Smooth muscle cell of the brain vasculature (primary cell): ENCODE measurements around the gene PAX2.

Experiments
- DNase-seq: peaks from one replicate; pipeline ENCODE4 v3.0.0-alpha.2; 2012; ENCODE audit warnings: low read depth, low spot score

The PAX2 gene

DNA sequence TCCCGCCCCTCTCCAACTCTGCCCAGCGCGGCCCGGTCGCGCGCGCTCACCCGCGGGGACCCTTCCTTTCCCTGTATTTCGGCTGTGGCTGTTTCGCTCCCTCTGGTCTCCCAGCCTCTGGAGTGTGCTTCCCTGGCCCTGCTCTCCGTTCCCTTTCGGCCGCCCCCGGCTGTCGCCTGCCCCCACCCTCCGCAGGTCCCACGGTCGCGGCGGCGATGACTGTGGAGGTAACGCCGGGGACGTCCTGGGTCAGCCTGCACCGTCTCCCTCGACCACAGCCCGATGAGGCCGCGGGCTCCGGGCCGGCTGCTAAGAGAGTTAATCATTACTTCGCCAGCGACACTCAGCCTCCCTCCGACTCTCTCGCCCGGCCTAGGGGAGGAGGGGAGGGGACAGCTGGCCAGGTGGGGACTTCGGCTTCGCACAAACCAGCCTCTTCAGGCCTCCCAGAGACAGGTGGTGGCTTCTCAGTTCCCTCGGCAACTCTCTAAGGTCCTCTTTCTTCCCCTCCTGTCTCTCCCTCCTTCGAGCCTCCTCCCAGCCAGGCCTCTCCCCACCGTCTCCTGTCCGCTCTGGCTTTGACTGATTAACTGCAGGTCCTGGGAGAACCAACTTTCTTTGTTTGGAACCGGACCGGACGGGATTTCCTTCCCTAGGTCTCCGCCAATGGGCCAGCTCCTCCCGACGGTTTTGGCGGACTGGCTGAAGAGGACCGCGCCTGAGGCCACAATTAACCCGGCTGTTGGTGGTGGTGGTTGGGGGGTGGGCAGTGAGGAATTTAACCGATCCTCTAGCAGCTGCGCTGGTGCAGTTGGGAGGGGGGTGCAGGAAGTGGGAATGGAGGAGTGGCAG, 5.6 kb upstream of the PAX2 start:
- DNase-seq, result no peak

- no peak for DNase-seq
These were observed 4.7 kb upstream of the PAX2 start for GRCh38 chr10:100740476-100741377.

GRCh38 chr10:100741378-100742075, 3.9 kb upstream of the PAX2 start:
- DNase-seq, result no peak

DNA sequence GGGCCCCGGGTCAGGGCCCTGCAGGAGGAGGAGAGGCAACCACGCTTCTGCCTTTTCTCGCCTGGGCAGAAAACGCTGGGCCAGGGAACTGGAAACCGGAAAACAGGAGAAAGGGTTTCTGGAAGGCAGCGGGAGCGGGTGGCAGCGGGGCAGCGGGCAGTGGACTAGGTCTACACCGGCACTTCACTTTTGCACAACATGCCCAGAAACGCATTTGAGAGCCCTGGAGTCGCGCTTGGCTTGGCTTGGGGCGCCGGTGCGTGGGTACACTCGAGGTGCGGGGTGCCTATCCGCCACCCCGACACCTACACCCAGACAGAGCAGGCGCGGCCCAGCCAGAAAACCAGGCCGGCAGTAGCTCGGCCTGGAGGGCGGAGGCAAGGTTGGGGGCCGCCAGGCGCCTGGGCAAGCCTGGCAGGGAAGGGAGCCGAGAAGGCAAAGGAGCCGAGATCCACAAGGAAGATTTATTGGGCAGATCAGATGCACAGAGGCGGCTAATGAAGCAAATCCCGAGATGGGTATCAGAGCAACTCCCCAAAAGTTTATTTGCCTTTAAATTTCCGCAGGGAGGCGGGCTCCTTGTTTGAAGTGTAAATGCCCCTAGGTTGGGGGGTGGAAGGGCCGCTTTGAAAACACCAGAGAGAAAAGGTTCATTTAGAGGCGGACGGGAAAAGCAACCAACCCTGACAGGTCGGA, 3.2 kb upstream of the PAX2 start:
- no peak for DNase-seq

- no peak for DNase-seq
These were observed 2.4 kb upstream of the PAX2 start for GRCh38 chr10:100742936-100743335.

DNA sequence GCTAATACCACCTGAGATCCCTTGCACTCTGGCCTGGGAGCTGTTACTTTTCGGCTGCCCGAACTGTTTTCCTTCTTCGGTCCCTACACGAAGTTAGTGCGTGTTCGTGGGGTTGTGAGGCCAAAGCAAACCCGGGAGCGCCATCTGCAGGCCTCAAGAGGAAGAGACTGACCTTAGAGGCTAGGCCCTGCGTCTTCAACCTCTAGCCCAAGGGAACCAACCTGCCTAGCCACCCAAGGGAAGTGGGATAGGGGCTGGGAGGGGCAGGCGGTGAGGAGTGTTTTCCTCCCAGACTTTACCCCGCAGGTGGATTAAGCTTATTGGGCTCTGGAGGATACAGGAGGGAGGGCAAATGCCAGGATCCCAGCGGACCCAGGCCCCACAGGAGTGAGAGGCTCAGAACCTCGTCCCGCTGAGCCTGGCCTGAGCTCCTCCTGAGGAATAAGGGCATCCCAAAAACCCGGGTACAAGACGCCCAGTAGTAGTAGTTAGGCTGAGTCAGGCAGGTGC, 1.7 kb upstream of the PAX2 start:
- no peak for DNase-seq

- DNase-seq, result no peak
These were observed 1.0 kb upstream of the PAX2 start for GRCh38 chr10:100744136-100744986.

DNA sequence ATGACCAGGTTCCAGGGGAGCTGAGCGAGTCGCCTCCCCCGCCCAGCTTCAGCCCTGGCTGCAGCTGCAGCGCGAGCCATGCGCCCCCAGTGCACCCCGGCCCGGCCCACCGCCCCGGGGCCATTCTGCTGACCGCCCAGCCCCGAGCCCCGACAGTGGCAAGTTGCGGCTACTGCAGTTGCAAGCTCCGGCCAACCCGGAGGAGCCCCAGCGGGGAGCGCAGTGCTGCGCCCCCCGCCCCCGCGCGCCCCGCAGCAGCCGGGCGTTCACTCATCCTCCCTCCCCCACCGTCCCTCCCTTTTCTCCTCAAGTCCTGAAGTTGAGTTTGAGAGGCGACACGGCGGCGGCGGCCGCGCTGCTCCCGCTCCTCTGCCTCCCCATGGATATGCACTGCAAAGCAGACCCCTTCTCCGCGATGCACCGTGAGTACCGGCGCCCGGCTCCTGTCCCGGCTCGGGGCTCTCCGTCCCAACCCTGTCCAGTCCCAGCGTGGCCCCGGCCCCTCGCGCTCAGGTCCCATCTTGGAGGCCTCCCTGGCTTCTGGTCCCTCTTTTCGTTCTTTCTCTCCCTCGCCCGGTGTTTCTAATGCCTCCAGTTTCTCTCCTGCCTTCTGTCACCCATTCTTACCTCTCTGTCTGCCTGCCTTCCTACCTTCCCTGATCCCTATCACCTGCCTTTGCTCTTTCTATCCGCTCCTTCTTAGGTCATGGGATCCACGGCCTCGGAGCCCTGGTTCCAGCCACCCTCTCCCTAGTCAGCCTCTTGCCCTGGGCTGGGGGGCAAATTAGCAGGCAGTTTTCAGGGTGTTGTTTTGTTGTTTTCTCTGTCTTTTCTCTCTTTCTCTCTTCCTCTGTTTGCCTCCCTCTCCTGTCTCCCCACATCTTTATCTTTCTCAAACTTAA, 751 bp downstream of the PAX2 start:
- no peak for DNase-seq

- no peak for DNase-seq
These were observed 1.5 kb downstream of the PAX2 start for GRCh38 chr10:100746784-100747455.

DNA sequence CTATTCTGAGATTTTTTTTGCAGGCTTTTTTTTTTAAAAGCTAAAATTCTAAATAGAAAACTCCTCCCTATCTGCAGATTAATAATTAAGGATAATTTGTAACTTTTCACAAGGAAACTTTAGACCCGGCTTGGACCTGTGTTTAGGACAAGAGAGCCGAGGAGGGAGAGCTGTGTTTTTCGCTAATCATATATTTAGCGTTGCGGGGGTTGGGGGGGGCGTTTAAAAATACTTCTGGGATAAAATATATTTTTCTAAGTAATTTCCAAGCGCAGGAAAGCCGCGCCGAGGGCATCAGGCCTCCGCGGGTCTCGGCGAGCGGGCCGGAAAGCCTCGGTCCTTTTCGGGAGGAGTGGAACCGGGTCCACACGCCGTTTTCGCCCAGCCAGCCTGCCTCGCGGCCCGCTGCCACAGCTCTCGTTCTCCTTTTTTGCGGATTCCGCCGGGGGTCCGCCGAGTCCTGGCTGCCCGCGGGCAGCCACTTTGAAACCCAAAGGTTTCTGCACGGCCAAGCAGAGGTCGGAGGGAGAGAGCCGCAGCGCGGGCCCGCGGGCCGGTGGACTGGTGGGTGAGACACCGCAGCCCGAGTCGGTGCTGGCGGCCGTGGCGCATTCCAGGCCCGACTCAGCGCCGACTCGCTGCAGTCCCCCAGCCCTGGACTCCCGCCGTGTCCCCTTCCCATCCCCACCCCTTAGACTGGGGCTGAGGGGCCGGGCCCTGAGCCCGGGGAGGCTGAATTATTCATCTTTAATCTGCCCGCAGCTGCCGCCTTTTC, 2.3 kb downstream of the PAX2 start:
- no peak for DNase-seq

DNA sequence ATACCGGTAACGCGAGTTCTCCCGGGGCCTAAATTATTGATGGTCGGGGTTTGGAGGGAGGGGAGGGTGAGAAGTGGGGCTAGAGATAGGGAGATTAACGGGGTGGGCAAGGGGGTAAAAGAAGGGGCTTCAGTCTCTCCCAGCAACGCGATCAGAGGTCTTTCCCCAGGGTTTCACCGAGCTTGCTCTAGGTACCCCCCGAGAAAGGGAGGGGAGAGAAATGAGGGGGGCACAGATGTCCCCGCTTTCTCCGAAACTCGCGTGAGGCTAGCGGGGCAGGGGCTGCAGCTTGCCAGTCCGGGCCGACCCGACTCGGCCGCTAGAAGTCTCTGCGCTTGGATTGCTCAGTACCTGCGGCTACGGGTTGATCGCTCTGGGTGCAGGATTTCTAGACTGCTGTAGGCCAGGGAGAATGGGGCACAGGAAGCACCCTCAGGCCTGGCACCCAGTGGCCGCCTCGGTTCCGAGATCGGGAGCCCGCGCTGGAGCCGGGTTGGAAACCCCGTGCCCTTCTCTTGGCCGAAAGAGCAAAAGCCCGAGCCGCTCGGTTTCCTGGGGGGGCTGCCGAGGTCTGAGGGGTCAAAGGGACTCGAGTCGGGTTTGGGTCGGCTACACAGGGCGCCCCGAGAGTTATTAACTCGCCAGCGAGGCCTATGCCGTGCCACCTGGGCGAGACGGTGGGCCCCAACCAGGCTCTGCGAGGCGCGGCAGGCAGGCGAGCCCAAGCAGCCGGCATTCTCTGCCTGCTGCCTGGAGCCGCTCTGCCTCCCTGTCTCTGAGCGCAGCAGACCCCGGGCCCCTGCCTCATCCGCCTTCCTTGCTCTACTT, 3.1 kb downstream of the PAX2 start:
- DNase-seq, result no peak

DNA sequence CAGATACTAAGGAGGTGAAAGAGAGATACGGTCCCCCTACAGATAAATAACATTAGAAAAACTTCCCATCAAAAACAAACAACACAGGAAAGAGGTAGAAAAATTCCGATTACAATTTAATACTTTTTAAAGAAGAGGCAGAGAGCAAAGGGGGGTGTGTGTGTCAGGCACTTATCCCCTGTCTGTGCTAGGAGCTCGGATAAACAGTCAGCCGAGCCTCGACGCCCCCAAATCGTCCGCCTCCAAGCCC, 3.6 kb downstream of the PAX2 start:
- no peak for DNase-seq

- no peak for DNase-seq
These were observed 4.2 kb downstream of the PAX2 start for GRCh38 chr10:100749309-100750217.

DNA sequence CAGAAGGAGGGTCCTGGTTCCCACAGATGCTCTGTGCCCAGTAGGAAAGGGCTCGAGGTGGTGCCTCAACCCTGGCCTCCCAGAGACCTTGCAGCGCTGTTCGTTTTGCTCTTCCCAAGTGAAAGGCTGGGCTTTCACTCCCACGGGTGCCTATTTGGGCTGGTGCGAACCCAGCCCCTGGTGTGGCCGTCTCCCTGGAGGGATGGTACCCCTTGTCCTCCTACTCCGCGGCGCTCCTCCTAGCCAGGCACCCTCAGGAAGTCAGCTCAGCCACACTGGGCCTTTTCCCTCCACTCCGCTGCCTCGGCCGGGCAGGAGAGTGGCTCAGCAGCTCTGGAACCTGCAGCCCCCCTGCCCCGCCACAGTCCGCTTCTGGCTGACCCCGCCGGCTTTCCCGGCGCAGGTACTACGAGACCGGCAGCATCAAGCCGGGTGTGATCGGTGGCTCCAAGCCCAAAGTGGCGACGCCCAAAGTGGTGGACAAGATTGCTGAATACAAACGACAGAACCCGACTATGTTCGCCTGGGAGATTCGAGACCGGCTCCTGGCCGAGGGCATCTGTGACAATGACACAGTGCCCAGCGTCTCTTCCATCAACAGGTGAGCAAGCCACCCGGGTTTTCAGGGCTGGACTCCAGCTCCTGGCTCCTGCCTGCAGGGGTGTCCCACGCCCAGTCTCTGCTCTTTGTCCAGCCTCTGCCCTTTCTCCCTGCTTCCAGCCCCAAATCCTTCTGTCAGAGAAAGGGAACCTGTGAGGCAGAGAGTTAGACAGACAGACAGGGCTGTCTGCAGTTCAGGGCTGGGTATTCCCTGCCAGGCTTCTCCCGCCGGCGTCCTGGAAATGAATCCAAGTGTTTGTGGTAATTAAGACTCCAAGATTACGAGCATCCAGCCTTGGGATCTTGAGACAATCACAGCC, 5.2 kb downstream of the PAX2 start:
- DNase-seq, result no peak
